ENCODE data around the gene EFNA5.

GRCh38 chr5:107400328-107400727 is 270.4 kb downstream of the EFNA5 start:
- TF ChIP-seq CHD2 (IDR thresholded peaks at IDR 0.05; ENCODE audit: low read depth, low read length): no peak
- no peak for TF ChIP-seq ZSCAN30 (CRISPR knock-in tag; IDR thresholded peaks at IDR 0.05)
- no peak for TF ChIP-seq FOXK1 (CRISPR knock-in tag; IDR thresholded peaks at IDR 0.05; ENCODE audit: borderline replicate concordance, low read depth)
- no peak for TF ChIP-seq YY1 (IDR thresholded peaks at IDR 0.05; ENCODE audit: insufficient read depth, insufficient replicate concordance, low read depth, low read length)
- no peak for TF ChIP-seq PTBP1 (IDR thresholded peaks at IDR 0.05; ENCODE audit: low read depth, low read length, poor library complexity, severe bottlenecking)
- TF ChIP-seq RXRA (CRISPR knock-in tag; IDR thresholded peaks at IDR 0.05): no peak

Measured in HepG2 (cell line).